ENCODE measurements around the gene CCDC187. TPM values are rescaled to one million over a fixed set of nuclear protein-coding genes. Genes with fewer than 3 reads are reported as not detected.

Gene CCDC187
- total RNA-seq, 6 donors from 2014 or later: 0.17 to 22.3 (median 10.0) TPM

- Histone ChIP-seq H3K9me3 (no peaks in the 10 kb centered on the region), H3K4me1 (peaks cover 5 to 12% (median 8%) of the 10 kb centered on the region in 4 donors), H3K36me3 (no peaks in the 10 kb centered on the region), H3K27me3 (no peaks in the 10 kb centered on the region), H3K4me3 (no peak overlapping the region), H3K27ac (no peak overlapping the region)
- no peak for DNase-seq
- no peak for ATAC-seq (ENCODE audit: low FRiP score in 2 of 2)
- TF ChIP-seq POLR2AphosphoS5 (IDR thresholded peaks at IDR 0.05) (no peak), CTCF (IDR thresholded peaks at IDR 0.05) (no peak), EP300 (IDR thresholded peaks at IDR 0.05) (no peak), POLR2A (IDR thresholded peaks at IDR 0.05) (no peak)
- 88 to 100% methylated on average over 1 of the region's 1 CpG for WGBS, 2 donors
Measured at GRCh38 chr9:136278894-136279293, 25.0 kb downstream of the CCDC187 start.

GRCh38 chr9:136278221-136278620 is 25.7 kb downstream of the CCDC187 start:
- Histone ChIP-seq H3K27me3 (no peaks in the 10 kb centered on the region), H3K4me3 (no peak overlapping the region), H3K9me3 (no peaks in the 10 kb centered on the region), H3K36me3 (no peaks in the 10 kb centered on the region), H3K27ac (no peak overlapping the region), H3K4me1 (peaks cover under 1 to 6% (median 2%) of the 10 kb centered on the region in 4 donors)
- ATAC-seq (ENCODE audit: low FRiP score in 2 of 2): no peak
- DNase-seq: peak in 1 of 2 donors; percentile 50
- TF ChIP-seq CTCF (IDR thresholded peaks at IDR 0.05): no peak
- TF ChIP-seq POLR2AphosphoS5 (IDR thresholded peaks at IDR 0.05): no peak
- no peak for TF ChIP-seq POLR2A (IDR thresholded peaks at IDR 0.05)
- no peak for TF ChIP-seq EP300 (IDR thresholded peaks at IDR 0.05)
- WGBS, 2 donors: 88 to 100% methylated on average over 1 to 8 of the region's 9 CpGs

GRCh38 chr9:136277746-136278145 is 26.1 kb downstream of the CCDC187 start:
- no peak overlapping the region for H3K27ac ChIP-seq
- TF ChIP-seq CTCF (IDR thresholded peaks at IDR 0.05) (no peak), POLR2A (IDR thresholded peaks at IDR 0.05) (no peak), POLR2AphosphoS5 (IDR thresholded peaks at IDR 0.05) (no peak), EP300 (IDR thresholded peaks at IDR 0.05) (no peak)
- no peaks in the 10 kb centered on the region for H3K27me3 ChIP-seq
- ATAC-seq (ENCODE audit: low FRiP score in 2 of 2): no peak
- DNase-seq: peak in 1 of 2 donors; percentile 54
- no peak overlapping the region for H3K4me3 ChIP-seq
- no peaks in the 10 kb centered on the region for H3K9me3 ChIP-seq
- WGBS, 2 donors: 86 to 90% methylated on average over 2 to 14 of the region's 14 CpGs
- H3K36me3 ChIP-seq: no peaks in the 10 kb centered on the region
- H3K4me1 ChIP-seq: peaks cover 0 to 5% (median 0%) of the 10 kb centered on the region in 4 donors

- no peak for ATAC-seq (ENCODE audit: low FRiP score in 2 of 2)
- Histone ChIP-seq H3K4me3 (no peak overlapping the region), H3K27me3 (no peaks in the 10 kb centered on the region), H3K27ac (no peak overlapping the region), H3K36me3 (no peaks in the 10 kb centered on the region), H3K9me3 (no peaks in the 10 kb centered on the region), H3K4me1 (no peaks in the 10 kb centered on the region)
- DNase-seq: peak in 1 of 2 donors; percentile 43
- WGBS, 2 donors: 76 to 85% methylated on average over 5 to 11 of the region's 11 CpGs
- TF ChIP-seq POLR2AphosphoS5 (IDR thresholded peaks at IDR 0.05) (no peak), POLR2A (IDR thresholded peaks at IDR 0.05) (no peak), EP300 (IDR thresholded peaks at IDR 0.05) (no peak), CTCF (IDR thresholded peaks at IDR 0.05) (no peak)
Measured at GRCh38 chr9:136276716-136277115, 27.2 kb downstream of the CCDC187 start.

Data from upper lobe of left lung (tissue), 6 donors.